GM18507 (cell line): ENCODE results near the gene SEMA6D.

Experiments
- DNase-seq: peaks from one replicate; pipeline ENCODE4 v3.0.0; 2011; ENCODE audit warnings: low read depth; ENCODE audit not compliant: insufficient read length; ENCODE audit errors: extremely low spot score
- FAIRE-seq: peaks from 2 replicates; lab custom pipeline; 2011; peaks lifted over from hg19 to GRCh38; lab: Jason Lieb, UNC

SEMA6D gene

DNA sequence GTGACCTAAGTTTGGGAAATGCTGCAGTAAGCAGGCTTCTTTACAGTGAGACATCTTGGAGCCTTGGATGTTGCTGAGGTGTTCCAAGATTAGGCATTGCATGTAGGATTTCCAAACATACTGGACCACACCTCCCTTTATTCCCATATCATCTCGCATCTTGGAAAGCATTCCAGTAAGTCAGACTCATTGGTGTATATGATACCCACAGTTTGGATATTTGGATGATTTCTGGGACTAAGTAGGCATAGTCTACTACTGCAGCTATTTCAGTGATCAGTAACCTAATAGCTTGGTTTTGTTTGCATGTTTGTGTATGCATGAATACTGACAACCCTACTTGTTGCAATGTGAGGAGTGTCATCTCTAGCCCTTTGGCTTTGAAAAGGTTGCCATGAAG, 97.3 kb downstream of the SEMA6D start:
- FAIRE-seq (no peak), DNase-seq (no peak)

DNA sequence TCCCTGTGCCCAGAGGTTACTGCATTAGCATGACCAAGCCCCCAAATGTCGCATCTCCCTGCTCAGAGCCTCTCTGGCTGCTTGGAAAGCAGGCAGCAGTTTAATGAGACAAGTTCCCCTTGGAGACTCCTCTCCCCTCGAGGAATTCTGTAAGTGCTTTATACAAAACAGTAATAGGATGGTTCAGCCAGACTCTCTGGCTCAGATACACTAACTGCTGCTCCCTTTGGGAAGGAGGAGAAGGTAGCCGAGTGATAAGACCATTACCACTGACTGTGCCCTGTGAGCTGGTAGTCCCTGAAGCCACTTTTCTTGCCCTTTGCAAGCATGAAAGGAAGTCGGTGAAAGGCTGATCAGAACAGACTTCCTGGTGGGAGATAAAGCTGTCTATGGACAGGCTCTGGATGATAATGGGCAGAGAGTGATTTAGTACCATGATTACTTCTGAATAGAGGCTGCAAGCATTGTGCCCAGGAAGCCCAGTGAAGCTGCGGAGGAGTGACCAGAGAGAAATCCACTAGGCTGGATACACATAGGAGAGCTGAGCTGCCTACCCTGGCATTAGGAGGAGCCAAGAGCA, 100.8 kb downstream of the SEMA6D start:
- no peak for DNase-seq
- FAIRE-seq: no peak

DNA sequence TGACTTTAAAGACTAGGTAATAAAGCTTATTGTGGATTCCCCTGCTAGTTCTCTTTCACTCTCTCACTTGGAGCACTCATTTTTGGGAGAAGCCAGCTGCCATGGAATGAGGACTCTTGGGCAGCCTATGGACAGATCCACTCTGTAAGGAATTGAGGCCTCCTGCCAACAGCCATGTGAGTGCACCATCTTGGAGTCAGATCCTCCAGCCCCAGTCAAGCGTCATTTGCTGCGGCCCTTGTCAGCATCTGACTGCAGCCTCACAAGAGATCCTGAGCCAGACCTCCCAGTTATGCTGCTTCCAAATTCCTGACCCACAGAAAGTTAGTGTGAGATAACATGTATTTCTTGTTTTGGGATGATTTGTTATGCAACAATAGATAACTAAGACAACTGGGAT, 101.9 kb downstream of the SEMA6D start:
- FAIRE-seq: no peak
- DNase-seq: no peak

DNA sequence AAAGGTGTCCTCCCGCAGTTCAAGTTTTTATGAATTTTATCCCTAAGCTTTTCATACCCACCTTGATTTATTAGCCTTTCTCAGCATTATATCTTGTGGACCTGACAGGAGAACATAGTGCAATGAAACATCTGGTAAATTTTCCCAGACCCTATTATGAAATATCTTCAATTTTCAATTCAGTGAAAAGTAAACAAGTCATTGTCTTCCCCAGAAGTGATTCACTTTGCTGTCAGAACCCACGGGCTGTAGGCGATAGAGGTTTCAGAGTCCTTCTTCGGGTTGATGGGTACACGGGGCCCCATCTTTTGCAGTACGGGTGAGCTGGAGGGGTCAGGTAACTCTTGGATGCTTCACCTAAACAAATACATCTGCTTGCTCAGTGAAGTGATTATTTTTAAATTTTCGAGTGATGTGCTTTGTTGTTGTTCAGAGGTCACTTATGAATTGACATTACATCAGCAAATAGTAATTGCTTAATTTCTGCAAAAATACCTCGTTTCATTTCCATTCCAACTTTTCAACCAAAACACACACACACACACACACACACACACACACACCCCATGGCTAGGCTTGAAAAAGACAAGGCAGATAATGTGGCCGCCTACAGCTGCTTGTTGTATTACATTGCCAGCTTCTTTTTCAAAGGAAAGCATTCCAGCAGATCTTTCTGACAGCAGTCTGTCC, 102.9 kb downstream of the SEMA6D start:
- DNase-seq (no peak), FAIRE-seq (no peak)

DNA sequence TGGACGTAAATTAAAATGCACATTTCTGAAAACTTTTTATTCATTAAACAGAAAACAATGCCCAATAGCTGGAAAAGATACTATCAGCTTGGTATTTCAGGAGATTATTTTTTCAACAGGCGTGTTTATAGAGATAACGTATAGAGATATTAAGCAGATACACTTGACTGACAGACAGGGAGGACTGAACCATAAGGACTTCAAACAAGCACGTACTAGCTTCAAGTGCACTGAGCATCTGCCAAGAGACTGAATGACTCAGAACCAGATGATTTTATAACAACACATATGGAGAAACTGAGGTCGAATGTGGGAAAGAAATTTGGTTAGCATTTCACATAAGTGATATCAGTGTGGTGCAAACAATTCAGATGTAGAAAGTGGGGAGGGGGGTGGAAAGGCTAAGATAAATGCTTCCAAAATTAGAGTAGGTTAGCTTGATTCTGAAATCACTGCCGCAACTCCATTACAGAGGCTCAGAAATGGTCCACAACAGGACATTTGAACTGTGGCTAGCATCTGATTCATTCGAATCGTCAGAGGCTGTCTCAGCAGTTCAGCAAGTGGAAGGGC, 103.5 kb downstream of the SEMA6D start:
- no peak for FAIRE-seq
- no peak for DNase-seq

GRCh38 chr15:47822048-47822447, 104.7 kb downstream of the SEMA6D start:
- no peak for DNase-seq
- no peak for FAIRE-seq
